ENCODE results near the gene PDIA5. TPM values are rescaled to one million over a fixed set of nuclear protein-coding genes. Genes with fewer than 3 reads are reported as not detected.

The PDIA5 gene
- 26.5 to 31.8 TPM (median 29.5 TPM) in 5 replicates for total RNA-seq (2022; extraction: Qiagen RNA extraction)

GRCh38 chr3:123066896-123067688 lies at the start of gene PDIA5:
Gene PDIA5 (plus strand): TSS chr3:123067025. CDS start chr3:123067165, 140 bp downstream.

DNA sequence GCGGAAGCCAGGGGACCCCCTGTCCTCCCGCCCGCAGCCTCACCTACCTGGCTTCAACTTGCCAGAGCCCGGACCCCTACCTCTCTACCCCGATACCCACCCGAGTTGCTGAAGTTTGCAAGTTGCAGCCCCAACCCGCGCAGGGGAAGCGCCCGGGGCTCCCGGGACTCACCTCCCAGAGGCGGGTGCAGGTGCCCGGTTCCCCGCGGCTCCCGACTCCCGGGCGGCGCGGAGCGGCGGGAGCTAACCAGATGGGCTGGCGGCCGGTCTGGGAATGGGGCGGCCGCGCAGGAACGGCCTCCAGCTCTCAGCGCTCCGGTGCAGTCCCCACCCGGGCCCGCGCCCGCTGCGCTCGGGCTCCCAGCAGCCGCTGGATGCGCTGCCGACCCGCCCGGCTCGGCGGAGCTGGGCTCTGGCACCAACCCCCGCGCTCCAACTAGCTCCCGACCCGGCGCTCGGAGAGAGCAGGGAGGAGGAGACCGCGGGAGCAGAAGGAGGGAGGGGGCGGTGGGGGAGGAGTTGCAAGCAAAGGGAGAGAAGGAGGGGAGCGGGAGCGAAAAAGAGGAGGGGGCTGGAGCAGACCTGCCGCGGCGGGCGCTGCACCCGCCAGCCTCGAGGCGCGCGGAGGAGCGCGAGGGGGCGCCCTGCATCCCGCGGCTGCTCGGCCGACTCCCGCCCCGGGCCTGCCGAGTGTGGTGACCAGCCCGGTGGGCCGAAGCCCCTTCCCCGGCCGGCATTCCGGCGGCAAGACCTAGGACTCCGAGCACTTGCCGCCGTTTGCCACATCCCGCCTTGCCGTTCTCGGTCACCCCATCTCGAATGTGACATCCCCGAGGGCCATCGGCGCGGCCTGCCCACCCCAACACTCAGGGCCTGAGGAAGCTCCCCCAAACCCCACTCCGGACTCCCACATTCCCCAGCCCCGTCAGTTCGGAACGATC lies 39.3 kb upstream of the PDIA5 start, which contains the start of gene SEMA5B:
Gene SEMA5B (minus strand): TSS at position 472 of the 941 bp plus-strand sequence. CDS start 66,500 bp downstream, outside the sequence.

GRCh38 chr3:123201557-123202427 lies 135.0 kb downstream of the PDIA5 start, which contains the start of gene SEC22A:
Gene SEC22A (plus strand): TSS chr3:123201943. CDS start chr3:123209218, 7,275 bp downstream.

Other genes starting within 250 kb of the PDIA5 start
- gene SEMA5B, start 39.3 kb upstream of the PDIA5 start, total RNA-seq (2022; extraction: Qiagen RNA extraction), result 0.15 to 0.66 TPM (median 0.33 TPM) in 5 replicates
- 18.4 to 22.3 TPM (median 20.0 TPM) in 5 replicates for gene SEC22A, start 134.9 kb downstream of the PDIA5 start, total RNA-seq (2022; extraction: Qiagen RNA extraction)

All from A549 treated with Mapracorat at 1 μM for 4 hours (cell line).